Activated naive CD4-positive, alpha-beta T cell treated with anti-CD3 and anti-CD28 coated beads, Interleukin-2, amount 50 U/mL, for 24 hours (primary cell): ENCODE data around the gene TAF4.
A peak's percentile ranks its signal among the peaks of the same experiment; 100 is the strongest.

Experiments
- H3K27ac Mint-ChIP-seq: one replicate; pipeline ENCODE4 v1.8.0; 2021; ENCODE audit warnings: mild to moderate bottlenecking, mixed read lengths
- H3K27me3 Mint-ChIP-seq: one replicate; pipeline ENCODE4 v1.8.0; 2021; ENCODE audit warnings: mixed read lengths
- H3K36me3 Mint-ChIP-seq: one replicate; pipeline ENCODE4 v1.8.0; 2021; ENCODE audit warnings: mixed read lengths
- H3K4me1 Mint-ChIP-seq: one replicate; pipeline ENCODE4 v1.8.0; 2021; ENCODE audit warnings: mixed read lengths
- H3K4me3 Mint-ChIP-seq: one replicate; pipeline ENCODE4 v1.8.0; 2021; ENCODE audit warnings: mild to moderate bottlenecking, mixed read lengths
- H3K9me3 Mint-ChIP-seq: one replicate; pipeline ENCODE4 v1.8.0; 2021; ENCODE audit warnings: mixed read lengths

TAF4 gene

GRCh38 chr20:62027116-62027515 lies 38.6 kb downstream of the TAF4 start:
- Mint-ChIP-seq H3K4me3 (no peak overlapping the region), H3K9me3 (no peaks in the 10 kb centered on the region), H3K4me1 (peaks cover 61% of the 10 kb centered on the region), H3K27ac (no peak overlapping the region), H3K27me3 (no peaks in the 10 kb centered on the region), H3K36me3 (peaks cover 1% of the 10 kb centered on the region)

GRCh38 chr20:62026564-62026856 lies 39.2 kb downstream of the TAF4 start:
- no peaks in the 10 kb centered on the region for H3K9me3 Mint-ChIP-seq
- H3K4me1 Mint-ChIP-seq = peaks cover 55% of the 10 kb centered on the region
- no peak overlapping the region for H3K27ac Mint-ChIP-seq
- peaks cover 1% of the 10 kb centered on the region for H3K36me3 Mint-ChIP-seq
- H3K4me3 Mint-ChIP-seq = no peak overlapping the region
- H3K27me3 Mint-ChIP-seq = no peaks in the 10 kb centered on the region

GRCh38 chr20:62025832-62026563 lies 39.7 kb downstream of the TAF4 start:
- Mint-ChIP-seq H3K27me3 (no peaks in the 10 kb centered on the region), H3K9me3 (no peaks in the 10 kb centered on the region), H3K4me3 (no peak overlapping the region), H3K4me1 (peaks cover 51% of the 10 kb centered on the region), H3K27ac (peak overlapping the region; percentile 0), H3K36me3 (peaks cover 1% of the 10 kb centered on the region)

- Mint-ChIP-seq H3K9me3 (no peaks in the 10 kb centered on the region), H3K4me3 (no peak overlapping the region), H3K4me1 (peaks cover 51% of the 10 kb centered on the region), H3K27me3 (no peaks in the 10 kb centered on the region), H3K36me3 (peaks cover 1% of the 10 kb centered on the region), H3K27ac (no peak overlapping the region)
Measured at GRCh38 chr20:62025394-62025793, 40.3 kb downstream of the TAF4 start.

GRCh38 chr20:62023935-62024334 lies 41.7 kb downstream of the TAF4 start:
- no peak overlapping the region for H3K4me3 Mint-ChIP-seq
- no peaks in the 10 kb centered on the region for H3K27me3 Mint-ChIP-seq
- H3K36me3 Mint-ChIP-seq = peaks cover 1% of the 10 kb centered on the region
- H3K27ac Mint-ChIP-seq = no peak overlapping the region
- no peaks in the 10 kb centered on the region for H3K9me3 Mint-ChIP-seq
- H3K4me1 Mint-ChIP-seq = peaks cover 53% of the 10 kb centered on the region

- H3K9me3 Mint-ChIP-seq = no peaks in the 10 kb centered on the region
- H3K36me3 Mint-ChIP-seq = peaks cover 1% of the 10 kb centered on the region
- no peak overlapping the region for H3K4me3 Mint-ChIP-seq
- H3K4me1 Mint-ChIP-seq = peaks cover 59% of the 10 kb centered on the region
- H3K27me3 Mint-ChIP-seq = no peaks in the 10 kb centered on the region
- no peak overlapping the region for H3K27ac Mint-ChIP-seq
Measured at GRCh38 chr20:62022575-62023139, 43.0 kb downstream of the TAF4 start.

GRCh38 chr20:62021793-62022385 lies 43.8 kb downstream of the TAF4 start:
- peaks cover 1% of the 10 kb centered on the region for H3K36me3 Mint-ChIP-seq
- H3K4me1 Mint-ChIP-seq = peaks cover 52% of the 10 kb centered on the region
- H3K4me3 Mint-ChIP-seq = no peak overlapping the region
- H3K27ac Mint-ChIP-seq = no peak overlapping the region
- no peaks in the 10 kb centered on the region for H3K27me3 Mint-ChIP-seq
- H3K9me3 Mint-ChIP-seq = no peaks in the 10 kb centered on the region

GRCh38 chr20:62020935-62021701 lies 44.6 kb downstream of the TAF4 start:
- Mint-ChIP-seq H3K36me3 (peaks cover 1% of the 10 kb centered on the region), H3K9me3 (no peaks in the 10 kb centered on the region), H3K27me3 (no peaks in the 10 kb centered on the region), H3K27ac (no peak overlapping the region), H3K4me3 (no peak overlapping the region), H3K4me1 (peaks cover 44% of the 10 kb centered on the region)

- Mint-ChIP-seq H3K9me3 (no peaks in the 10 kb centered on the region), H3K27ac (no peak overlapping the region), H3K4me3 (no peak overlapping the region), H3K4me1 (peaks cover 33% of the 10 kb centered on the region), H3K27me3 (no peaks in the 10 kb centered on the region), H3K36me3 (no peaks in the 10 kb centered on the region)
Measured at GRCh38 chr20:62019881-62020492, 45.7 kb downstream of the TAF4 start.

- H3K27me3 Mint-ChIP-seq = no peaks in the 10 kb centered on the region
- H3K27ac Mint-ChIP-seq = no peak overlapping the region
- H3K4me3 Mint-ChIP-seq = no peak overlapping the region
- H3K4me1 Mint-ChIP-seq = peaks cover 30% of the 10 kb centered on the region
- no peaks in the 10 kb centered on the region for H3K9me3 Mint-ChIP-seq
- no peaks in the 10 kb centered on the region for H3K36me3 Mint-ChIP-seq
Measured at GRCh38 chr20:62019144-62019805, 46.4 kb downstream of the TAF4 start.

- no peaks in the 10 kb centered on the region for H3K36me3 Mint-ChIP-seq
- H3K9me3 Mint-ChIP-seq = no peaks in the 10 kb centered on the region
- no peak overlapping the region for H3K27ac Mint-ChIP-seq
- peaks cover 25% of the 10 kb centered on the region for H3K4me1 Mint-ChIP-seq
- H3K4me3 Mint-ChIP-seq = no peak overlapping the region
- H3K27me3 Mint-ChIP-seq = no peaks in the 10 kb centered on the region
Measured at GRCh38 chr20:62018437-62019143, 47.1 kb downstream of the TAF4 start.

- H3K27me3 Mint-ChIP-seq = no peaks in the 10 kb centered on the region
- H3K9me3 Mint-ChIP-seq = no peaks in the 10 kb centered on the region
- peaks cover 24% of the 10 kb centered on the region for H3K4me1 Mint-ChIP-seq
- peaks cover 2% of the 10 kb centered on the region for H3K36me3 Mint-ChIP-seq
- no peak overlapping the region for H3K27ac Mint-ChIP-seq
- H3K4me3 Mint-ChIP-seq = no peak overlapping the region
Measured at GRCh38 chr20:62015540-62016288, 50.0 kb downstream of the TAF4 start.

- no peaks in the 10 kb centered on the region for H3K27me3 Mint-ChIP-seq
- peaks cover 2% of the 10 kb centered on the region for H3K36me3 Mint-ChIP-seq
- peak overlapping the region; percentile 46 for H3K27ac Mint-ChIP-seq
- no peaks in the 10 kb centered on the region for H3K9me3 Mint-ChIP-seq
- peaks cover 18% of the 10 kb centered on the region for H3K4me1 Mint-ChIP-seq
- H3K4me3 Mint-ChIP-seq = no peak overlapping the region
Measured at GRCh38 chr20:62014889-62015537, 50.7 kb downstream of the TAF4 start.

- Mint-ChIP-seq H3K36me3 (peaks cover 2% of the 10 kb centered on the region), H3K27ac (no peak overlapping the region), H3K4me3 (no peak overlapping the region), H3K4me1 (peaks cover 18% of the 10 kb centered on the region), H3K9me3 (no peaks in the 10 kb centered on the region), H3K27me3 (no peaks in the 10 kb centered on the region)
Measured at GRCh38 chr20:62014488-62014775, 51.2 kb downstream of the TAF4 start.
